NCI-H82 (cell line): Measurements from ENCODE around the gene PPP1R12A.
A peak's percentile ranks its signal among the peaks of the same experiment; 100 is the strongest.

Experiments used
- DNase-seq: peaks from one replicate; lab custom pipeline; 2025; lab: John Stamatoyannopoulos, UW

Gene PPP1R12A

DNA sequence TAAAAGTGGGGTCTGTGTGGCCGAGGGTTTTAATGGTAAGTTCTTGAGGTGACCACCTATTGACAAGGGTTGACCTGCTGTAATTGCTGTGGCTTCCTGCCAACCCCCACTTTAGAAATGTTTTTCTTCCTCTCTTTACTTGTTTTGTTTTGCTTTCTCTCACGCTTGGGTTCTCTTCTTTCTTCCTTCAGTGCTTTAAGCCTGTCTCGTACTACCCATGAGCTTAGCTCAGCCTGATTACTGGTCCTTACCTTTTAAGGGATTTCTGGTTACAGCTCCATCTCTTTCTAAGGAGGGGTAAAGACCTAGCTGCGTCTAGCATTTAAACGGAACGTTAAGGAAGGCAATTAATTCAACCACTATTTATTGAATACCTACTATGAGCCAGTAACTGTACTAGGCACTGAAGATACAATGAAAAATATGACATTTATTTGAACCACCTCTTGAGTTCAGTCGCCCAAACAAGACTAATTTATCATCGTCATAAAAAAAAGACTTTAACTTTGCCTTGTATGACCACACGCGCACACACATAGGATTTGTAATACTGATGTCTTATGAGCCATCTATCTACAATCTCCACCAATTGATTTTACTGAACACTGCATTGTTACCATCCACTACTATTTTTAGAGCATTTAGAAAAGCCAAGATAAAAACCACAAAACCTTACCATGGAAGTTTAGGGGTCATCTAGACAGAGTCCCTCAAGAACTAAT lies 888 bp upstream of the PPP1R12A start:
- peak; percentile 77 for DNase-seq

DNA sequence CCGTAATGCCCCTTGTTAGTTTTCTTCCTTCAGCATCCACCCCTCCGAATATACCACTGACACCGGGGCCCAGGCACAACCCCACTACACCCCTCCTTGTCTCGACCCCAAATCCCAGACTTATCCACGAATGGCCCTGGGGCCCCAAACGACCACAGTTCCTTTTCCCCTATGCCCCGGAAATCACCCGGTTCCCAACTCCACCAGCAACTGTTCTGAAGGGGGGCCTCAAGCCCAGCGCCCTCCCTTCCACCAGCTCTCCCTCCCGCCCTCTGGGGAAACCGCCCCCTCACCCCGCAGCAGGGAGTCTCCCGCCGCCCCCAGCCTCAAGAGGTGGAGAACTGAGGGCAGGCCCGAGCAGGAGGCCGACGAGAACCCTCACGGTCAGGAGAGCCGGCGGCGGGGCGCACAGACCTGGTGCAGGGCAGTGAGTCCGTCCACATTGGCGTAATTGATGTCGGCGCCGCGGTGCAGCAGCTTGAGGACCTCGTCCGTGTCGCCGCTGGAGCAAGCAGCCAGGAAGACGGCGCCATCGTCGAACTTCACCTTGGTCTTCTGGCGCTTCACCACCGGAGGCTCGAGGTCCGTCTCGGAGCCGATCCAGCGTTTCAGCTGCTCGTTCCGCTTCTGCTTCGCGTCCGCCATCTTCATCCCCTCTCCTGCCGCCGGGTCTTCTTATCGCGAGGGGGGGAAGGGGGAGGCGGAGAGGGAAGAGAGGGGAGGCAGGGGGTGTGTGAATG lies 446 bp downstream of the PPP1R12A start:
- peak; percentile 70 for DNase-seq

DNA sequence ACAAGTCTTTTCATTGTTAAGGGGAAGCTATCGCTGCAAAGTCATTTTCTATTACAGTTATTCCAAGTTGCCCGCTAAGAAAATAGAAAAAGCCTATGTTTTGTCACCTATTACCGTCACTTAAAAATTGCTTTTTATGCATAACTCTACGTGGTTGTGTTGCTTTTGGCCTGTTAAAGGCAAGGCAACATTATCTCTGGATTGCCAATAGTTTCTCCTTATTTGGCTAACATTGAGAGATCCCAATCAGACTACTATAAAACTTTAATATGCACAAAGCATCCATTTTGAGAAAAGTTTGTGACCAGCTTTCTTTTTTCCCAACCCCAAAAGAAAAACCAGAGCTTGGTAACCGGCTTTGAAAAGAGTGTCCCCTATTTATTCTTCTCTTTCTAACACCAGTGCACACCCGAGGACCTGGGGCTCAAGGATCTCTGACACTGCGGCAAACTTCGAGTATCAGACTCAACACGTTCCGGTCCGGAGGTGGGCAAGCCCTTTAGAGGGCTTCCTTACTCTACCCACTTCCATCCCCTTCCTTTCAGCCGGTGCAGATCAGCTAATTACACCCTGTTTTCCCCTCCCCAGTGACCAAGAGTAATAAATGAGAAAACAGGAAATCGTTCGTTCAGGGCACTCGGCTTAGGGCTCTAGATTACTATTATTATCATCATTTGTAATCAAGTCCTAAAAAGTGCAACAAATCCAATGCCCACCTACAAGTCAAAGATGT lies 1.2 kb downstream of the PPP1R12A start:
- peak; percentile 59 for DNase-seq

DNA sequence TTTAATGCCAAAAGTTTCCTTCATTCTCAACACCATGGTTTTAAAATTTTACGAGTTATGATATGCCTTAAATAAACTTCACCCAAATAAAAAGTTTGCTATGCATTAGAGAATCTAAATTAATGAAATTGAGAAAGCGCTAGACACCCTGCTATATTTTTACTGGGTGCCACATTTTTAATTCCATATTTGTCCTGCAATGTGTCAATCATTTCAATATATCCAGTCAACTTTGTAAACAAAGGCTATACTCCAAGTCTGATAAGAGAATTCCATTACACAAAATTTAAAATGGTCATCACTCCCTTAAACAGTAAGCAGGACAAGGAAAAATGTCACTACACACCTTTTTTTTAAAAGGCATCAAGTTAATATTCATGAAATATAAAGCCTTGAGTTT lies 1.9 kb downstream of the PPP1R12A start:
- DNase-seq: no peak

DNA sequence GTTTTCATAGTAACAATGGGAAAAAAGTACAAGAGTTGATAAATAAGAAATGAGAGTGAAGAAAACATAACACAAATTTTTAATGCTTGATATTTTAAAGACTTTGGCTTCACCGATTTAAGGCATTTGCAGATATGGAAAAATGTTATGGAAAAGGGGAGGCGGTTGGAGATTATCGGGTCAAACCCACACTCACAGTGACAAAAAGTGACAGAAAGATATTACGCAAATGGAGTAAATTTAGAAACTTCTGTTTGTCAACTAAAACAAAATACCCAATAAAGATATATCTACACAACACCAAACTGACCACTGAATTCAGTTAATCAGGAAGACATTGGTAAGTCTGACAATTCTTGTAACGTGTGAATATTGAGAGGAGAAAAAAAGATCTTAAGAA lies 2.5 kb downstream of the PPP1R12A start:
- no peak for DNase-seq

DNA sequence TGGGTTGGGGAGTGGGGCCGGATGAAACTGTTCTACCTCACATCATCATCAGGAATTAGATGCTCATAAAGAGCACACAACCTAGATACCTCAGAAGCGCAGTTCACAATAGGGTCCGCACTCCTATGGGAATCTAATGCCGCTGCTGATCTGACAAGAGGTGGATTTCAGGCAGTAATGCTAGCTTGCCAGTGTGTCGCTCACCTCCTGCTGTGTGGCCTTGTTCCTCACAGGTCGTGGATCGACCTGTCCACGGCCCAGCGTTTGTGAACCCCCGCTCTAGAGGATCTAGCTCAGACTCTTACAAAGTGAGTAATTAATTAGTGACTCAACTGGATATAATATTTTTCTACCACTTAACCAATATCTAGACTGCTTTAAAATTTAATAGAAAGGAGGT lies 5.8 kb downstream of the PPP1R12A start:
- no peak for DNase-seq

DNA sequence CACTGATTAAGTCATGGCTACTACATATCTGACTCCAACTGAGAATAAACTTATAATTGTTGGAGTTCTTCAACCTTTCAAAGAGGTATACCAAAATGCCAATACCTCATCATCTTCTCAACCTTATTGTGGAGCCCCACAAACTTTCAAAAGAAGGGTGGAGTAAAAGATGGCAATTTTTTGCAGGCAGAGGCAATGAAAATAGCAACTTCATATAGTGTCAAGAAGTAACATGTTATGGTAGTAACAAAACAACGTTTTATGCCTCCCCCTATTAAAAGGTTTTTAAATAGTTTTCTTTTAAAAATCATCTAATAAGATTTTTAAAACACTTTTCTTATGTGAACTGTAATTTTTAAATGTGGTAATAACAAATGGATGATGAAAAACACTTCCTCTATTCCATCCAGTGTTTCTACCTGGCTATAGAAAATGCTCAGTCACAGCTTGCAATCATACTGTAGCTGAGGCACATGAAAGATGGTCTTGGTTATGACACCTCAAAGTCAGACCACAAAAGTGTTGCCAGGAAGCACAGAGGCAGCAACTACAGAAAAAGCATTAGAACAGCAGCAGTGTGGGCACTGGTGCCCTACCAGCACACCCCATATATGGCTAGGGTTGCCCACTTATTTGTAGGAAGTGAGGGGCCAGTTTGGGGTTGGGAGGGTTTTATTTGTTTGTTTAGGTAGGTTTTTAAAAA lies 7.0 kb downstream of the PPP1R12A start:
- DNase-seq: no peak

DNA sequence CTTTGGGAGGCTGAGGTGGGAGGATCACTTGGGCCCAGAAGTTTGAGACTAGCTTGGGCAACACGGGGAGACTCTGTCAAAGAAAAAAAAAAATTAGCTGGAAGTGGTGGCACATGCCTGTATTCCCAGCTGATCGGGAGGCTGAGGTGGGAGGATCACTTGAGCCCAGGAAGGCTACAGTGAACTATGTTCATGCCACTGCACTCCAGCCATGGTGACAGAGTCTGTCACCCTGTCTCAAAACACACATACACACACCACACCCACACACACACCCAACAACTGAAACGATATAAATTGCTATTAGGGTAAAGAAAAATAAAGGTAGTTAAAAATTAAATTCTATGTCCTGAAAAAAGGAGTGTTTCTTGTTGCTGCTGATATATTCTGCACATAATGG lies 7.9 kb downstream of the PPP1R12A start:
- DNase-seq: no peak

DNA sequence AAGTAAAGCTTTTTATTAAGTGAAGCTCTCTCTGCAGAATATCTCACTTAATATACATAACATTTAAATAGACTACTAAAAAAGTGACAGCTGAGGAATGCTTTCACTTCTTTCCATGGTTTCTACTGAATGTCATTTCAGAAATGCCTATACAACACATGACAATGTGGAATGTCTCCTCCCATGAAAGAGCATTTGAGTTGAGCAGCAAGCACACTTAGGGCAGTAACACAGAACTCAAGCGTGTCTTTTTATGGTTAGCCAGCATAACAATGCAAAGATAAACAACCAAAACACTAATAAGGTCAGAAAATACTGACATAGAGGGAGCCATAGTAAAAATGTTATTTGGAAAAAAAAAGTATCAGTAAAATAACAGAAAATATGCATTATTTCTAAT lies 9.4 kb downstream of the PPP1R12A start:
- DNase-seq: no peak

DNA sequence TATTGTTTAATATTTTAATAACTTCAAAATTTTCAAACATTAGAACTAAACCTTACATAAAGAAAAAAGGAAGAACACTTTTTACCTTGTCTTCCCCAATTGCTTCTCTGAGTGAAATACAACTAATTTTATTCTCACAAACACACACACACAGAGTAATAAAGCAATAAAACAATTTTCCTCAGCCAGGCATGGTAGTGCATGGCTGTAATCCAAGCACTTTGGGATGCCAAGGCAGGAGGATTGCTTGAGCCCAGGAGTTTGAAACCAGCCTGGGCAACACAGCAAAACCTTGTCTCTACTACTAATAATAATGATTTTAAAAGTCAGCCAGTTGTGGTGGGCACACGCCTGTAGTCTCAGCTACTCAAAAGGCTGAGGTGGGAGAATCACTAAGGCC lies 13.1 kb downstream of the PPP1R12A start:
- no peak for DNase-seq

DNA sequence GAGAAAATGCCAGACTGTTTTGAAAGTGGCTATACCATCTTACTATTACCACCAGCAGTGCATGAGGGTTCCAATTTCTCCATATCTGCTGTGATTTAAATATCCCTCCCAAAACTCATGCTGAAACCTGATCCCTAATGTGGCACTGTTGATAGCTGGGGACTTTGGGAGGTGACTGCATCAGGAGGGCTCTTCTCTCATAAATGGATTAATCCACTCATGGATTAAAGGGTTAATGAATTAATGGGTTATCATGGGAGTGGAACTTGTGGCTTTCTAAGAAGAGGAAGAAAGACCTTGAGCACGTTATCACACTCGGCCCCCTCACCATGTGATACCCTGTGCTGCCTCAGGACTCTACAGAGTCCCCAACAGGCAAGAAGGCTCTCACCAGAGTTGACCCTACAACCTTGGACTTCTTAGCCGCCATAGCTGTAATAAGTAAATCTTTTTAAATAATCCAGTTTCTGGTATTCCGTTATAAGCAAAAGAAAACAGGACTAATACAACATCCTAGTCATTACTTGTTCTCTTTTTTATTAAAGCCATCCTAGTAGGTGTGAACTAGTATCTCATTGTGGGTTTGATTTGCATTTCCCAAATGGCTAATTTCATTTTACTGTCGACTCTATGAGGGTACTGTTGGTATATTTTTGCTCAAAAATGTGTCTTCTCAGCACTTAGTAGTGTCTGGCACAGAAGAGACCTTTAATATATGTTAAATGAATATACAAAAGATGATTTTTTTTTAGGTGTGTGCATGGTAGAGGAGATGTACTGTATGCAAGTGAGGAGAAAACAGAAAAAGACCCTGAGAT lies 14.3 kb downstream of the PPP1R12A start:
- DNase-seq: peak; percentile 98

DNA sequence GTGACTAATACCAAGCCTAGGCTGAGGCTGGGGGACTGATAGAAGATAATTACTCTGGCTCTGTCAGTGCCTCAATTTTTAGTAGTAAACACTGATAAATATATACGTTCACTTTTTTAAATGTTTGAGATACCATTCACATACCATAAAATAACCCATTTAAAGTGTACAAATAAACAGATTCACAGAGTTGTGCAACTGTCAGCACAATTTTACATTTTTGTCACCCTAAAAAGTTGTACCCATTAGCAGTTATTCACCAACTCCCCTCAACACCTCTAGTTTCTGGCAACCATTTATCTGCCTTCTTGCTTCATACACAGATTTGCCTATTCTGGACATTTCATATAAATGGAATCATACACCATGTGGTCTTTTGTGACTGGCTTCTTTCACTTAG lies 15.1 kb downstream of the PPP1R12A start:
- no peak for DNase-seq

DNA sequence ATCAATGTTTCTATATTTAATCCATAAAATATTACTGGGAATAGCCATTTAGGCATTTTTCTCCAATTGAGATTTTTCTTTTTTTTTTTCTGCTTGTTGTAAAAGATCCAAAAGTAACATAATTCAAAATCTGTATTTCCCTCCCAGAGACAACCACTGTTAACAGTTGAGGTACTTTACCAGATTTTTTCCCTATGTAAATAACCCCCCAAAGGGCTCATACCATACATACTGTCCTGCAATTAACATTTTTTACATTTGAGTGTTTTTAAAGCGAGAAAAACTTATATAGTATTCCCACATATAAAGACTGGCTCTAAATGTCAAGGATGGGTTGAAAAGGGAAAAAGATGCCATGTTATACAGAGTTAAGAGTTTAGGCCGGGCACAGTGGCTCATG lies 18.1 kb downstream of the PPP1R12A start:
- no peak for DNase-seq

DNA sequence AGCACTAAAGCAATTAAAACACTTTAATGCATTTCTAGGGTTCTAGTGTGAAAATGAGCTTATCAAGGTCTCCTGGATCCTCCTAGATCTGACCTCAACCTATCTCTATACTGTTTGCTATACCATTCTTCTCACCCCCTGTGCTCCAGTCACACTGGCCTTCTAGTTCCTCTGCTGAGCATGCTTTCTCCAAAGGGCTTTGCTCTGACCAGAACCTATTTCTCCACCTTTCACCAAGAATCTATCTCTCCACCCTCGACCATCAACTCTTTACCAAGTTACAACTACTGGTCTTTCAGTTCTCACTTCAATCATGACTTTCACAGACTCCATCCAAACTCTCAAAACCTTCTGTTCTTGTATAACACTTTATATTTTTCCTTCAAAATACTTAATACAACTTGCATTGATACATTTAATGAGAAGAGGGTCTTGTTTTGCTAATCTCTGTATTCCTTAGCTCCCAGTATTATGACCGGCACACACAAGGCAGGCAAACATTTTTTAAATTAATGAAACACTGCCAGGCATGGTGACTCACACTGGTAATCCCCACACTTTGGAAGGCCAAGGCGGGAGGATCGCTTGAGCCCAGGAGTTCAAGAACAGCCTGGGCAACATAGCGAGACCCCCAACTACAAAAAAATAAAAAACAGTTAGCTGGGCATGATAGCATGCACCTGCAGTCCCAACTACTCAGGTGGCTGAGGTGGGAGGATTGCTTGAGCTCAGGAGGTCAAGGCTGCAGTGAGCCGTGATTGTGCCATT lies 22.8 kb downstream of the PPP1R12A start:
- DNase-seq: peak; percentile 55

DNA sequence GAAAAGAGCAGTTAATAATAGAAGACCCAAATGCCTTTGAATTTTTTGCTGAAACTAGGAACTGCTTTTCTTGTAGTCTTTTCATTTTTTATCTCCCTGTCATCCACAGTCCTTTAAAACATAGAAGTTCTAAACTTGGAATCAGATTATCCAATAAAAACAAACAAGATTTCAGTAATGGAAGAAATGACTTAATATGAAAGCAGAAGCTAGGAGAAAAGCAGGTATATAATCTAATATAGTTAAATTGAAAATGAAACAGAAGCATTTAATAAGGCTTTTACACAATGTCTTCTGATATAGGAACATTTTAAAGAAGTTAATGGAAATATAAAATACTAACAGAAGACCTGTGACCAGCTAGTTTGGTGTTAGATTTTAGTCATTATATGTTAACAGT lies 26.5 kb downstream of the PPP1R12A start:
- no peak for DNase-seq

DNA sequence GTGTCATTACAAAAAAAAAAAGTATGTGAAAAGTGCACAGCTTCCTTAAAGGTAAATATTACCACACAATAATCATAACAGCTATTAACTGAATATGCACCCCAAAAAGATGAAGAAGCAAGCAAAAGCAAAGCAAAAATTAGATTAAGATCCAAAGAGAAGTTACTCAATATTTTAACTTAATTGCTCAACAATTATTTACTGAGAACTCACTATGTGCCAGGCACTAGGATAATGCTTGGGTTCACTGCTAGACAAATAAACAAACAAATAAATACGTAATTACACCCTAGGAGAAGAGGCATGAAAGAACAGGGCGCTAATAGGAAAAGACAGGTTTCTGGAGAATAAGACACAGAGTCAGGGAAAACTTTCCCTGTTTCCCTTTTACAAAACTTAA lies 33.4 kb downstream of the PPP1R12A start:
- no peak for DNase-seq

DNA sequence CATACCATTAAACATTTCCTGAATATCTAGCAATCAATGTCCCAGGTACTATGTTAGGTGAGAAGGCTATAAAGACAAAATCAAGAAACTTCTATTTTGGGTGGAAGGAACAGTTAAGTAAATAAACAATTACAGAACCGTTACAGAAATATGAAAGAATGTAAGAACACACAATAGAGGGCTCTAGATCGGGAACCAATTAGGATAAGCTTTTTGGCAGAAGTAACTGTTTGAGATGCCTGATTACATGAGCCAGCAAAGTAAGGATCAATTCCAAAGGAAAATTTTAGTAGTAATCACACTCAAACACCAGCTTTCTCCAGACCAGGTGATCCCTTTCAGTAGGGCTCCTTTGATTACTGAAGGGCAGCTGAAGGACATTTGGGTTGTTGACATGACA lies 33.9 kb downstream of the PPP1R12A start:
- DNase-seq: no peak

DNA sequence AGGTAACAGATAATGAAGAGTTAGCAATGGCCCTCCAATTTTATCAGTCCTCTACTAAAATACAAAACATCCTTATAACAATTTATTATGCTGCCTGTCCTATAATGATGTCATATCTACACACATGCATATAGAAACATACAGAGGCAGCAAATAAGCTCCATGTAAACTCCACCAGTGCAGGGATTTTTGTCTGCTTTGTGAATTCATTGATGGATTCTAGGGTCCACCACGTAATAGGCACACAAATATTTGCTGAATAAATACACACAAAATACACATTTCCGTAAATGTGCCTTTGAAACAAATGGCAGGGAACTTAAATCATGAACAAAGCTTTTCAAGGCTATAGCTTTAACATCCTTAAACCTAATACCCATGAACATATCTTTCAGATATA lies 34.7 kb downstream of the PPP1R12A start:
- no peak for DNase-seq

DNA sequence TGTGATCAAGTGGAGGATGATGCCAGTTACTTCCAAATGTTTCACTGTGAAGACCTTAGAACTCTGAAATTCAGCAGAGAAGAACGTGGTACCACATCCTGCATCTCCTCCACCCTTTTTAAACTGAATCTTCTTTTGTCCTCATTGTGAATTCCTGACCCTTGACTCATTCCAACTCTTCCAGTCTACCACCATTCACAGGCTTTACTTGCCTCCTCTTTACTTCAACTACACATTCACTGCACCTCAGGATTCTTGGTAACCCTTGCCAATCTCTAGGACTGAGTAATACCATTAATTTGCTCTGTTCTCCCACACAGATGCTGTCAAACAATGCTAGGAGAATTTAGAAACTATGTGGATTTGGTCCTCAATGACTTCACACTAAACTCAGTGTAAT lies 37.3 kb downstream of the PPP1R12A start:
- DNase-seq: no peak

DNA sequence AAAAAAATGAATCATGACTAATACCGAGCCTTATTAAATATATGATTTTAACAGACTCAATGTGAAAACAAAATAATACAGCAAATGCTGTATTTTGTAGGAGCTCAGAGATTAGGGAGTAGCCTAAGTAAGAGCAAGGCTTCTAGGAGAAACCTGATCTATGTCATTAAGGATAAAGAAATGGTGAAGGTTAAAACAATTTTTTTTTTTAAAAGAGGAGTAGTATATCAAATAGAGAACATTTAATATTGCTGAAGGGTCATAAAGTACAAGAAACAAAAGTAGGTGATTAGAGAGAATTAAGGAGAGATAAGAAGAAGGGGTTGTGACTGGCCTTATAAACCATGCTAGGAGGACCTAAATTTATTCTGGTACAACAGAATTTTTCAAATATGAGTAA lies 39.1 kb downstream of the PPP1R12A start:
- DNase-seq: no peak

DNA sequence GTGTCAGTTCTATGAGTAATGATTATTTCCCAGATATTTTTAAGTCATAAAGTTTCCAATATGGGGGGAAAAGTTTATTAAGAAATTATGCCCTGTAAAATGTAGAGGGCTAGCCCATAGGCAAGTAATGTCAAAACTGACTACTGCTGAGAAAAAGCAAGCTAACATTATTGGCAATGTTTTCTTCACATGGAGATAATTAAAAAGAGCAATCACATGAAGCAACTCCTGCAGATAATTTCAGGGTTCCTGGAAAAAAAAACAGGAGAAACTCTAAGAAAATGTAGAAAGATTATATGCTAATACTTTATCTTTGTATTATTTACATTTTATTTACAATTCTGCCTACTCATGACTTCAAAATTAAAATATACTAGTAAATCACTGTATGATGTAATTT lies 39.8 kb downstream of the PPP1R12A start:
- DNase-seq: no peak
